Measurements from ENCODE around the gene AQP6. TPM values are rescaled to one million over a fixed set of nuclear protein-coding genes. Genes with fewer than 3 reads are reported as not detected.

The AQP6 gene
- total and polyA plus RNA-seq, 2 experiments from 2014 or later, result 0.23 TPM; not detected in 1

- Histone ChIP-seq H3K36me3 (replicated peaks; ENCODE audit: insufficient read depth, low read depth) (no peaks in the 10 kb centered on the region), H3K79me2 (no peaks in the 10 kb centered on the region), H2AFZ (no peak overlapping the region), H4K20me1 (ENCODE audit: insufficient read depth, poor library complexity, severe bottlenecking) (no peaks in the 10 kb centered on the region), H3K4me1 (ENCODE audit: insufficient read depth) (peaks cover 6% of the 10 kb centered on the region), H3K27me3 (peaks cover 10% of the 10 kb centered on the region), H3K9me3 (ENCODE audit: low read depth) (no peaks in the 10 kb centered on the region), H3K4me2 (no peak overlapping the region), H3K4me3 (no peak overlapping the region), H3K9me2 (replicated peaks; ENCODE audit: insufficient read depth) (no peaks in the 10 kb centered on the region), H3K27ac (no peak overlapping the region)
- 86% methylated on average over 5 of the region's 9 CpGs for WGBS (ENCODE audit: low lambda C conversion rate, missing lambda C conversion rate)
- no peak for DNase-seq (ENCODE audit: low spot score)
- TF ChIP-seq CTCF (IDR thresholded peaks at IDR 0.05; ENCODE audit: poor library complexity), result no peak
- no peak for TF ChIP-seq EZH2phosphoT487 (IDR thresholded peaks at IDR 0.05; ENCODE audit: low read depth, severe bottlenecking, unreplicated experiment)
Measured at GRCh38 chr12:49972129-49972528, 618 bp upstream of the AQP6 start.

GRCh38 chr12:49973361-49973830, 649 bp downstream of the AQP6 start:
- no peak overlapping the region for H3K4me2 ChIP-seq
- no peak overlapping the region for H3K27ac ChIP-seq
- no peak for DNase-seq (ENCODE audit: low spot score)
- no peak overlapping the region for H3K4me3 ChIP-seq
- 93% methylated on average over 19 of the region's 19 CpGs for WGBS (ENCODE audit: low lambda C conversion rate, missing lambda C conversion rate)
- TF ChIP-seq EZH2phosphoT487 (IDR thresholded peaks at IDR 0.05; ENCODE audit: low read depth, severe bottlenecking, unreplicated experiment) (no peak), EZH2 (IDR thresholded peaks at IDR 0.05; ENCODE audit: borderline replicate concordance) (no peak), CTCF (IDR thresholded peaks at IDR 0.05; ENCODE audit: poor library complexity) (no peak)
- peaks cover 8% of the 10 kb centered on the region for H3K27me3 ChIP-seq
- H3K79me2 ChIP-seq, result no peaks in the 10 kb centered on the region
- H3K9me2 ChIP-seq (replicated peaks; ENCODE audit: insufficient read depth), result no peaks in the 10 kb centered on the region
- H3K4me1 ChIP-seq (ENCODE audit: insufficient read depth), result peaks cover 6% of the 10 kb centered on the region
- no peaks in the 10 kb centered on the region for H3K36me3 ChIP-seq (replicated peaks; ENCODE audit: insufficient read depth, low read depth)
- no peaks in the 10 kb centered on the region for H4K20me1 ChIP-seq (ENCODE audit: insufficient read depth, poor library complexity, severe bottlenecking)
- no peak overlapping the region for H2AFZ ChIP-seq
- no peaks in the 10 kb centered on the region for H3K9me3 ChIP-seq (ENCODE audit: low read depth)

- no peak overlapping the region for H2AFZ ChIP-seq
- no peak overlapping the region for H3K27ac ChIP-seq
- no peak overlapping the region for H3K4me2 ChIP-seq
- H3K36me3 ChIP-seq (replicated peaks; ENCODE audit: insufficient read depth, low read depth), result no peaks in the 10 kb centered on the region
- no peaks in the 10 kb centered on the region for H4K20me1 ChIP-seq (ENCODE audit: insufficient read depth, poor library complexity, severe bottlenecking)
- peaks cover 9% of the 10 kb centered on the region for H3K4me1 ChIP-seq (ENCODE audit: insufficient read depth)
- no peaks in the 10 kb centered on the region for H3K79me2 ChIP-seq
- DNase-seq (ENCODE audit: low spot score), result peak; percentile 80
- TF ChIP-seq EZH2 (IDR thresholded peaks at IDR 0.05; ENCODE audit: borderline replicate concordance) (no peak), EZH2phosphoT487 (IDR thresholded peaks at IDR 0.05; ENCODE audit: low read depth, severe bottlenecking, unreplicated experiment) (no peak), CTCF (IDR thresholded peaks at IDR 0.05; ENCODE audit: poor library complexity) (peak; percentile 61)
- peaks cover 6% of the 10 kb centered on the region for H3K27me3 ChIP-seq
- no peaks in the 10 kb centered on the region for H3K9me3 ChIP-seq (ENCODE audit: low read depth)
- H3K9me2 ChIP-seq (replicated peaks; ENCODE audit: insufficient read depth), result no peaks in the 10 kb centered on the region
- no peak overlapping the region for H3K4me3 ChIP-seq
- 58% methylated on average over 15 of the region's 15 CpGs for WGBS (ENCODE audit: low lambda C conversion rate, missing lambda C conversion rate)
Measured at GRCh38 chr12:49974231-49974675, 1.5 kb downstream of the AQP6 start.

Data from hepatocyte (in vitro differentiated cells).